GM12878 (cell line): ENCODE results near the gene PLXNC1. TPM values are rescaled to one million over a fixed set of nuclear protein-coding genes. Genes with fewer than 3 reads are reported as not detected.

ENCODE experiments used
- BACH1 ChIP-seq: fragments of 450-650 bp; IDR thresholded peaks from 2 replicates; pipeline ENCODE4 v1.6.1; 2017; ENCODE audit warnings: mild to moderate bottlenecking, borderline replicate concordance
- BRCA1 ChIP-seq: IDR thresholded peaks from 2 replicates; pipeline ENCODE4 v1.6.1; 2011; ENCODE audit warnings: low read depth, low read length, improper control_type of control experiment
- CHD2 ChIP-seq: IDR thresholded peaks from 2 replicates; pipeline ENCODE4 v1.6.1; 2011; ENCODE audit warnings: low read depth, low read length, improper control_type of control experiment, borderline replicate concordance
- GABPA ChIP-seq: IDR thresholded peaks from 2 replicates; pipeline ENCODE4 v1.6.1; 2014; ENCODE audit warnings: antibody characterized with exemption, low read depth, mild to moderate bottlenecking, inconsistent platforms
- IRF4 ChIP-seq: IDR thresholded peaks from 2 replicates; pipeline ENCODE4 v1.6.1; 2011; ENCODE audit warnings: low read depth, low read length
- KAT2A ChIP-seq: conservative IDR thresholded peaks from 2 replicates; pipeline ENCODE4 v1.6.1; 2011; ENCODE audit warnings: low read depth, low read length; ENCODE audit not compliant: control insufficient read depth
- LARP7 ChIP-seq: fragments of 450-650 bp; IDR thresholded peaks from 2 replicates; pipeline ENCODE4 v1.6.1; 2017; ENCODE audit warnings: mild to moderate bottlenecking
- PML ChIP-seq: IDR thresholded peaks from 2 replicates; pipeline ENCODE4 v1.6.1; 2012; ENCODE audit warnings: low read length, inconsistent platforms
- RAD51 ChIP-seq: fragments of 450-650 bp; IDR thresholded peaks from 2 replicates; pipeline ENCODE4 v1.6.1; 2016; ENCODE audit warnings: moderate library complexity, mild to moderate bottlenecking, inconsistent platforms
- TCF12 ChIP-seq: IDR thresholded peaks from 2 replicates; pipeline ENCODE4 v1.6.1; 2011; ENCODE audit warnings: low read depth, mild to moderate bottlenecking, low read length
- YBX1 ChIP-seq: fragments of 450-650 bp; IDR thresholded peaks from 2 replicates; pipeline ENCODE4 v1.6.1; 2016; ENCODE audit warnings: antibody characterized with exemption
- polyA plus RNA-seq, 11 experiments: library from polyadenylated mRNA; depleted of rRNA in 4 of 11; unstranded in 6 of 11; stranded (reverse) in 5 of 11; fragments of >200 nt; fragmentation: Nextera tagmentation in 4 of 11; fragmentation: Illumina TruSeq in 1 of 11; extraction: Ambion mirVana in 4 of 11; extraction: Trizol in 1 of 11; gene quantifications; 1 replicate in 1 of 11; 2 replicates in 10 of 11; pipeline versions ENCODE4 v1.2.1 to v1.2.3, GENCODE V29; 2011 to 2016; ENCODE audit warnings: inconsistent platforms in 2 of 11, missing spikeins in 2 of 11, low read depth in 1 of 11
- total RNA-seq, 4 experiments: library from RNA; depleted of rRNA in 3 of 4; stranded (reverse); fragments of >200 nt in 3 of 4; fragmentation: Illumina TruSeq in 1 of 4; extraction: Trizol in 1 of 4; gene quantifications; 2 replicates each; pipeline versions ENCODE4 v1.2.1 to v1.2.3, GENCODE V29; 2013 to 2021
- TF ChIP-seq, protein P1 (sequence below): IDR thresholded peaks from 2 replicates; pipeline ENCODE4 v1.6.1; 2012; ENCODE audit warnings: improper control_type of control experiment, low read depth, low read length; ENCODE audit not compliant: insufficient replicate concordance
- TF ChIP-seq, protein P2 (sequence below): IDR thresholded peaks from 2 replicates; pipeline ENCODE4 v1.6.1; 2011; ENCODE audit warnings: low read depth, low read length, improper control_type of control experiment, borderline replicate concordance
- TF ChIP-seq, protein P3 (sequence below): fragments of 450-650 bp; IDR thresholded peaks from 2 replicates; pipeline ENCODE4 v1.6.1; 2017; ENCODE audit warnings: antibody characterized with exemption, mild to moderate bottlenecking, moderate library complexity
- TF ChIP-seq, protein P4 (sequence below): IDR thresholded peaks from 2 replicates; pipeline ENCODE4 v1.6.1; 2012; ENCODE audit warnings: low read depth, low read length, improper control_type of control experiment
- TF ChIP-seq, protein P5 (sequence below): fragments of 450-650 bp; formaldehyde crosslinking; IDR thresholded peaks from 2 replicates; pipeline ENCODE4 v1.4.0; 2022; ENCODE audit warnings: mild to moderate bottlenecking, moderate library complexity

The PLXNC1 gene
- total and polyA plus RNA-seq, 10 of the 15 experiments (the other 5 are each of a cell fraction or from before 2014, with no cell fraction given) = 5.2 to 41.2 (median 24.6) TPM

DNA sequence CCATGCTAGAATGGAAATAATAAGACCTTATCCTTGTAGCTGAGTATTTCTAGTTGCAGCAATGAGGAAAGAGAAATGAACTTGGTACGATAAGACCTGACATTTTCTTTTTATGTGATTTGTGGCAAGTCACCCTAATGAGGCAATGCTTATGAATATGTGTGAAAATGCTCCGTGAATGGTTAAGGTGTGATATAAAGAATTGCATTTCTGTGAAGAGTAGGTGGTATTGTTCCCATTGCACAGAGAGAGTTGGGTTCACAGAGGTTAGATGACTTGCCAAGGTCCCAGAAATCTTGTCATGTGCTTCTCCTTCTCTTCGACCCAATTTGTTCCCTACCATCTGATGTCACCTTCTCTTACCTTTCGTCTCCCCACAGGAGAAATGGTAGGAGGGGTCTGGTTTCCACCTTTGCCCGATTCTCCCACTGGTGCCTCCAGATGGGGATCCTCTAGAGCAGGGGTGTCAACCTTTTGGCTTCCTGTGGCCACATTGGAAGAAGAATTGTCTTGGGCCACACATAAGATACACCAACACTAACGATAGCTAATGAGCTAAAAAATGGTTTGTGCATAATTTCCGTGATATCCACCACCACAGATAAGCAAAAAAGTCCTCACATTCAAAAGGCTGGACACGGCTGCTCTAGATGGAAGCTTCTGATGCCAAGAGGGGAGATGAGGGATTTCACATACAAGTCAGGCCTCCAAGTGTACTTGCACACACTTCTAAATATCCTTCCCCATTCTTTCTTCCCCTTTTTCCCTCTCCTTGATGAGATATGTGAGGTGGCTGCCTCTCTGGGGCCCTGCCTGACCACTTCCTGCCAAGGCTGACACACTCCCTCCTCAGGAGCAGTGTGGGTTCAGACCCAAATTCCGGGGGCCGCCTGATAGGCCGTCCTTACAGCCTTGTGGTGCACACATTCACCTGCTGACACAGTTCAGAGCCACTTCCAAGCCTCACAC is 96.1 kb downstream of the PLXNC1 start (continued):
- TF ChIP-seq, protein P1, sequence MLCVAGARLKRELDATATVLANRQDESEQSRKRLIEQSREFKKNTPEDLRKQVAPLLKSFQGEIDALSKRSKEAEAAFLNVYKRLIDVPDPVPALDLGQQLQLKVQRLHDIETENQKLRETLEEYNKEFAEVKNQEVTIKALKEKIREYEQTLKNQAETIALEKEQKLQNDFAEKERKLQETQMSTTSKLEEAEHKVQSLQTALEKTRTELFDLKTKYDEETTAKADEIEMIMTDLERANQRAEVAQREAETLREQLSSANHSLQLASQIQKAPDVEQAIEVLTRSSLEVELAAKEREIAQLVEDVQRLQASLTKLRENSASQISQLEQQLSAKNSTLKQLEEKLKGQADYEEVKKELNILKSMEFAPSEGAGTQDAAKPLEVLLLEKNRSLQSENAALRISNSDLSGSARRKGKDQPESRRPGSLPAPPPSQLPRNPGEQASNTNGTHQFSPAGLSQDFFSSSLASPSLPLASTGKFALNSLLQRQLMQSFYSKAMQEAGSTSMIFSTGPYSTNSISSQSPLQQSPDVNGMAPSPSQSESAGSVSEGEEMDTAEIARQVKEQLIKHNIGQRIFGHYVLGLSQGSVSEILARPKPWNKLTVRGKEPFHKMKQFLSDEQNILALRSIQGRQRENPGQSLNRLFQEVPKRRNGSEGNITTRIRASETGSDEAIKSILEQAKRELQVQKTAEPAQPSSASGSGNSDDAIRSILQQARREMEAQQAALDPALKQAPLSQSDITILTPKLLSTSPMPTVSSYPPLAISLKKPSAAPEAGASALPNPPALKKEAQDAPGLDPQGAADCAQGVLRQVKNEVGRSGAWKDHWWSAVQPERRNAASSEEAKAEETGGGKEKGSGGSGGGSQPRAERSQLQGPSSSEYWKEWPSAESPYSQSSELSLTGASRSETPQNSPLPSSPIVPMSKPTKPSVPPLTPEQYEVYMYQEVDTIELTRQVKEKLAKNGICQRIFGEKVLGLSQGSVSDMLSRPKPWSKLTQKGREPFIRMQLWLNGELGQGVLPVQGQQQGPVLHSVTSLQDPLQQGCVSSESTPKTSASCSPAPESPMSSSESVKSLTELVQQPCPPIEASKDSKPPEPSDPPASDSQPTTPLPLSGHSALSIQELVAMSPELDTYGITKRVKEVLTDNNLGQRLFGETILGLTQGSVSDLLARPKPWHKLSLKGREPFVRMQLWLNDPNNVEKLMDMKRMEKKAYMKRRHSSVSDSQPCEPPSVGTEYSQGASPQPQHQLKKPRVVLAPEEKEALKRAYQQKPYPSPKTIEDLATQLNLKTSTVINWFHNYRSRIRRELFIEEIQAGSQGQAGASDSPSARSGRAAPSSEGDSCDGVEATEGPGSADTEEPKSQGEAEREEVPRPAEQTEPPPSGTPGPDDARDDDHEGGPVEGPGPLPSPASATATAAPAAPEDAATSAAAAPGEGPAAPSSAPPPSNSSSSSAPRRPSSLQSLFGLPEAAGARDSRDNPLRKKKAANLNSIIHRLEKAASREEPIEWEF = no peak
- TF ChIP-seq TCF12 (no peak), BACH1 (peak; percentile 66; the same call in 1 of the 2 replicates), IRF4 (no peak), YBX1 (no peak), GABPA (0 out of 2 replicates have a peak, but pooled peaks have one; percentile 54), BRCA1 (no peak), PML (no peak; the same call in 1 of the 2 replicates), KAT2A (no peak), RAD51 (0 out of 2 replicates have a peak, but pooled peaks have one; percentile 9), CHD2 (no peak; the same call in 1 of the 2 replicates), LARP7 (peak; percentile 56; the same call in 1 of the 2 replicates)
- TF ChIP-seq, protein P2, sequence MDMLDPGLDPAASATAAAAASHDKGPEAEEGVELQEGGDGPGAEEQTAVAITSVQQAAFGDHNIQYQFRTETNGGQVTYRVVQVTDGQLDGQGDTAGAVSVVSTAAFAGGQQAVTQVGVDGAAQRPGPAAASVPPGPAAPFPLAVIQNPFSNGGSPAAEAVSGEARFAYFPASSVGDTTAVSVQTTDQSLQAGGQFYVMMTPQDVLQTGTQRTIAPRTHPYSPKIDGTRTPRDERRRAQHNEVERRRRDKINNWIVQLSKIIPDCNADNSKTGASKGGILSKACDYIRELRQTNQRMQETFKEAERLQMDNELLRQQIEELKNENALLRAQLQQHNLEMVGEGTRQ = no peak
- TF ChIP-seq, protein P3, sequence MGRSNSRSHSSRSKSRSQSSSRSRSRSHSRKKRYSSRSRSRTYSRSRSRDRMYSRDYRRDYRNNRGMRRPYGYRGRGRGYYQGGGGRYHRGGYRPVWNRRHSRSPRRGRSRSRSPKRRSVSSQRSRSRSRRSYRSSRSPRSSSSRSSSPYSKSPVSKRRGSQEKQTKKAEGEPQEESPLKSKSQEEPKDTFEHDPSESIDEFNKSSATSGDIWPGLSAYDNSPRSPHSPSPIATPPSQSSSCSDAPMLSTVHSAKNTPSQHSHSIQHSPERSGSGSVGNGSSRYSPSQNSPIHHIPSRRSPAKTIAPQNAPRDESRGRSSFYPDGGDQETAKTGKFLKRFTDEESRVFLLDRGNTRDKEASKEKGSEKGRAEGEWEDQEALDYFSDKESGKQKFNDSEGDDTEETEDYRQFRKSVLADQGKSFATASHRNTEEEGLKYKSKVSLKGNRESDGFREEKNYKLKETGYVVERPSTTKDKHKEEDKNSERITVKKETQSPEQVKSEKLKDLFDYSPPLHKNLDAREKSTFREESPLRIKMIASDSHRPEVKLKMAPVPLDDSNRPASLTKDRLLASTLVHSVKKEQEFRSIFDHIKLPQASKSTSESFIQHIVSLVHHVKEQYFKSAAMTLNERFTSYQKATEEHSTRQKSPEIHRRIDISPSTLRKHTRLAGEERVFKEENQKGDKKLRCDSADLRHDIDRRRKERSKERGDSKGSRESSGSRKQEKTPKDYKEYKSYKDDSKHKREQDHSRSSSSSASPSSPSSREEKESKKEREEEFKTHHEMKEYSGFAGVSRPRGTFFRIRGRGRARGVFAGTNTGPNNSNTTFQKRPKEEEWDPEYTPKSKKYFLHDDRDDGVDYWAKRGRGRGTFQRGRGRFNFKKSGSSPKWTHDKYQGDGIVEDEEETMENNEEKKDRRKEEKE = no peak
- TF ChIP-seq, protein P4, sequence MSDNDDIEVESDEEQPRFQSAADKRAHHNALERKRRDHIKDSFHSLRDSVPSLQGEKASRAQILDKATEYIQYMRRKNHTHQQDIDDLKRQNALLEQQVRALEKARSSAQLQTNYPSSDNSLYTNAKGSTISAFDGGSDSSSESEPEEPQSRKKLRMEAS = no peak
- TF ChIP-seq, protein P5, sequence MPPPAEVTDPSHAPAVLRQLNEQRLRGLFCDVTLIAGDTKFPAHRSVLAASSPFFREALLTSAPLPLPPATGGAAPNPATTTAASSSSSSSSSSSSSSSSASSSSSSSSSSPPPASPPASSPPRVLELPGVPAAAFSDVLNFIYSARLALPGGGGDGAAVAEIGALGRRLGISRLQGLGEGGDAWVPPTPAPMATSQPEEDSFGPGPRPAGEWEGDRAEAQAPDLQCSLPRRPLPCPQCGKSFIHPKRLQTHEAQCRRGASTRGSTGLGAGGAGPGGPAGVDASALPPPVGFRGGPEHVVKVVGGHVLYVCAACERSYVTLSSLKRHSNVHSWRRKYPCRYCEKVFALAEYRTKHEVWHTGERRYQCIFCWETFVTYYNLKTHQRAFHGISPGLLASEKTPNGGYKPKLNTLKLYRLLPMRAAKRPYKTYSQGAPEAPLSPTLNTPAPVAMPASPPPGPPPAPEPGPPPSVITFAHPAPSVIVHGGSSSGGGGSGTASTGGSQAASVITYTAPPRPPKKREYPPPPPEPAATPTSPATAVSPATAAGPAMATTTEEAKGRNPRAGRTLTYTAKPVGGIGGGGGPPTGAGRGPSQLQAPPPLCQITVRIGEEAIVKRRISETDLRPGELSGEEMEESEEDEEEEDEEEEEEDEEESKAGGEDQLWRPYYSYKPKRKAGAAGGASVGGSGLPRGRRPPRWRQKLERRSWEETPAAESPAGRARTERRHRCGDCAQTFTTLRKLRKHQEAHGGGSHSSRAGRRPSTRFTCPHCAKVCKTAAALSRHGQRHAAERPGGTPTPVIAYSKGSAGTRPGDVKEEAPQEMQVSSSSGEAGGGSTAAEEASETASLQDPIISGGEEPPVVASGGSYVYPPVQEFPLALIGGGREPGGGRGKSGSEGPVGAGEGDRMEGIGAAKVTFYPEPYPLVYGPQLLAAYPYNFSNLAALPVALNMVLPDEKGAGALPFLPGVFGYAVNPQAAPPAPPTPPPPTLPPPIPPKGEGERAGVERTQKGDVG = no peak
